Fibroblast of the aortic adventitia (primary cell): ENCODE results near the gene ORMDL1. TPM values are rescaled to one million over a fixed set of nuclear protein-coding genes. Genes with fewer than 3 reads are reported as not detected.

Experiments used
- DNase-seq: peaks from one replicate; pipeline ENCODE4 v3.0.0-alpha.2; 2010; ENCODE audit warnings: low read depth
- H3K4me3 ChIP-seq: 2 replicates; pipeline ENCODE4 v1.5.1; 2011; ENCODE audit warnings: low read depth, mild to moderate bottlenecking, control low read depth, low read length, moderate library complexity
- total RNA-seq: library from RNA; depleted of rRNA; stranded (reverse); fragments of >200 nt; gene quantifications from 2 replicates; pipeline ENCODE4 v1.2.3, GENCODE V29; 2012; ENCODE audit warnings: low replicate concordance
- TF ChIP-seq, protein P1 (sequence below): IDR thresholded peaks from 2 replicates; pipeline ENCODE4 v1.5.1; 2011; ENCODE audit warnings: mild to moderate bottlenecking, low read length, control low read depth, inconsistent platforms; ENCODE audit not compliant: insufficient read depth

The ORMDL1 gene
- total RNA-seq, 1 donor, result 56.9 TPM

DNA sequence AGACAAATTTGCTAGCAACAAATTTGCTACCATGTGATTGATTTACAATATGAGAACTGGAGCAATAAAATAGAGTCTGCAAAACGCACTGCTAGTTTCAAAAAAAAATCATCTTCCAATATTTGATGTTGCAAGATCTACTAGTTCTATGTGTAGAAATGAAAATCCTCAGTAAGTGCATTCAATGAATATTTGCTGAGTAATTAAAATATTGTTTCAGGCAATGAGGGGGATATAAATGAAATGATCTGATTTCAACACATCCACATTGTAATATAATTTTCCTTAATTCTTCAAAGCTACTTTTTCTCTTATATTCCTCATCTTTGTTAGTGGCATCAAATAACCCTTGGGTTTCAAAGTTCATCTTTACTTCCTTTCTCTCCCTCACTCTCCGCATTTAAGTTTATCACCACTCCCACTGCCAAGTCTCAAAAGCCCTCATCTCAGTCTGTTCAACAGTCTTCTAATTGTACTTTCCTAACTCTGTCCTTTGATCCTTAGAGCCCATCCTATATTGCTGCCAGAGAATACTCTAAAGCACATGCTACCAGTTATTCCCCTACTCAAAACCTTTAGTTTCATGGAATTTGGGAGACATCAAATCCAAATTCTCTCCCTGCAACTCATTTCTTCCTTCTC, 27.7 kb downstream of the ORMDL1 start:
- H3K4me3 ChIP-seq, result no peak overlapping the region
- no peak for DNase-seq
- TF ChIP-seq, protein P1, sequence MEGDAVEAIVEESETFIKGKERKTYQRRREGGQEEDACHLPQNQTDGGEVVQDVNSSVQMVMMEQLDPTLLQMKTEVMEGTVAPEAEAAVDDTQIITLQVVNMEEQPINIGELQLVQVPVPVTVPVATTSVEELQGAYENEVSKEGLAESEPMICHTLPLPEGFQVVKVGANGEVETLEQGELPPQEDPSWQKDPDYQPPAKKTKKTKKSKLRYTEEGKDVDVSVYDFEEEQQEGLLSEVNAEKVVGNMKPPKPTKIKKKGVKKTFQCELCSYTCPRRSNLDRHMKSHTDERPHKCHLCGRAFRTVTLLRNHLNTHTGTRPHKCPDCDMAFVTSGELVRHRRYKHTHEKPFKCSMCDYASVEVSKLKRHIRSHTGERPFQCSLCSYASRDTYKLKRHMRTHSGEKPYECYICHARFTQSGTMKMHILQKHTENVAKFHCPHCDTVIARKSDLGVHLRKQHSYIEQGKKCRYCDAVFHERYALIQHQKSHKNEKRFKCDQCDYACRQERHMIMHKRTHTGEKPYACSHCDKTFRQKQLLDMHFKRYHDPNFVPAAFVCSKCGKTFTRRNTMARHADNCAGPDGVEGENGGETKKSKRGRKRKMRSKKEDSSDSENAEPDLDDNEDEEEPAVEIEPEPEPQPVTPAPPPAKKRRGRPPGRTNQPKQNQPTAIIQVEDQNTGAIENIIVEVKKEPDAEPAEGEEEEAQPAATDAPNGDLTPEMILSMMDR, result no peak

DNA sequence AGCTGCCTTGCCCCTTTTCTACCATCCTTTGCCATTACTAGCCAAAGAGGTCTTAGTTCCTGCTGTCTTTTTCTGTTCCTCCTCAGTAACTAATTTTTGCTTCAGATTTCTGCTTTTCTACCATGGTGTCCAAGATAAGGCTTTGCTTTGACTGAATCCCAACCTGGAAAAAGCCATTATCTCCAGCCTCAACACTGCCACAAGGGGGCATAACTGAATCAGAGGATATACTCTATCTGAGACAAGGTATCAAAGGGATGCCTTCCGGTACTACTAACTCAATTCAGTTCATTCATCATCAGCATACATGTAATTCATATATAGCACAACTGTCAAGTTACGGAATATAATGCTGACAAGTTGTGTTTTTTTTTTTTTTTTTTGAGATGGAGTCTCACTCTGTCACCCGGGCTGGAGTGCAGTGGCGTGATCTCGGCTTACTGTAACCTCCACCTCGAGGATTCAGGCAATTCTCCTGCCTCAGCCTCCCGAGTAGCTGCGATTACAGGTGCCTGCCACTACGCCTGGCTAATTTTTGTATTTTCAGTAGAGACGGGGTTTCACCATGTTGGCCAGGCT, 33.0 kb downstream of the ORMDL1 start:
- H3K4me3 ChIP-seq, result no peak overlapping the region
- TF ChIP-seq, protein P1, result peak; percentile 69
- DNase-seq, result peak; percentile 39

DNA sequence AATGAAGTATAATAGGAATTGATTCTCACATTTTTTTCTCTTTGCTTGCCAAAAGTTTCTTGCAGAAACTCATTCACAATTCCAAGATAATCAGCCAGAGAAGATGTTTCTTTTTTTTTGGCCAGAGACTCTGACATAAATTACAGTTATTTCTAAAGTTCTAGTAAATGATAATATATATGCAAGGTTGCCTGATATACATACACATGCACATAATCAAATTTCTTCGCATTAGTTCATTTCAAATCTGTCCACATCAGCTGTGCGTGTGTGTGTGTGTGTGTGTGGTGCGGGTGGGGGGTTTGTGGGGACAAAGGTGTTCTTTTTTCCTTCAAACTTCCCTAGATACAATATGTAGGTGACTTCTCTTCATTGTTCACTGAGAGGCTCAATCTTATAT, 54.7 kb downstream of the ORMDL1 start:
- DNase-seq, result no peak
- TF ChIP-seq, protein P1, result no peak
- no peak overlapping the region for H3K4me3 ChIP-seq

DNA sequence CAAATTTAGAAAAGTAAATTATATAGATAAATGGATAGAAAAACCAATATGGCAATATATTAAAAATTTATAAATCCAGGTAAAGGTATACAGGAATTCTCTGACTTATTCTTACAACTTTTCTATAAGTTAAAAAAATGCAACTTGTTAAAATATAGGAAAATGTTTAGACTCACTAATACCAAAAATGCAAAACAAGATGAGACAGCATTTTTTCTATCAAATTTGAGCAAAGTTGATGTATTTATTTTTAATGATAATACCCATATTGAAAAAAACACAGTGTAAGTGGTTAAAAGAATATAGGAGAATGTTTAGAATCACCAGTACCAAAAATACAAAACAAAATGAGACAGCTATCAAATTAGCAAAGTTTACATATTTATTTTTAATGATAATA, 57.3 kb downstream of the ORMDL1 start:
- H3K4me3 ChIP-seq, result no peak overlapping the region
- TF ChIP-seq, protein P1, result no peak
- no peak for DNase-seq

DNA sequence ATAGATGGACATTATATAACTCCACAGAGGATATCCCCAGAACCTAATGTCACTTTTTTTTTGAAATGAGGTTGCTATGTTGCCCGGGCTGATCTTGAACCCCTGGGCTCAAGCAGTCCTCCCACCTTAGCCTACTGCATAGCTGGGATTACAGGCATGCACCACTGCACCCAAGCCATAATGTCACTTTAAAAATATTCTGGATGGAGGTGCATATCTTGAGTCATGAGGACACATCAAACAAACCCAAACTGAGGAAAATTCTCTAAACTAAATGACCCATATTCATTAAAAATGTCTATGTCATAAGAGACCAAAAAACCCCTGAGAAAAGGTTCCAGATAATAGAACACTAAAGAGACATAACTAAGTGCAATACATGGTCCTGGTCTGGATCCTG, 57.9 kb downstream of the ORMDL1 start:
- TF ChIP-seq, protein P1, result no peak
- H3K4me3 ChIP-seq, result no peak overlapping the region
- no peak for DNase-seq

DNA sequence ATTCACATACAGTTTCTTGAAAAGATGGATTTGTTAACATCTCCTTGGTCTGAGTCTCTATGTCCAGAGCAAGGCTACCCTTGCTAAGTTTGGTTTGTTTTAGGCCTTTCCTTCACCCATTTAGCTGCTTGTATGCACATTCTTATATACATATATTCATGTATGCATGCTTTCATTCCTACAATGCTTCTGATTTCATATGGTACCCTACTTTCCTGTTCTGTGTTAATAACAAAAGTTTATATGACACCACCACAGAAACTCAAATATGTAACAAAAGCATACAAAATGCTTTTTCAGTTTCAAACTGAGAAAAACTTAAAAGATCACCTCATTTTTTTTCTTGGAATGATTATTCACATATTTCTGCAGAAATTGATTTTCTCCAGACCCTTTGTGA, 60.9 kb downstream of the ORMDL1 start:
- no peak for DNase-seq
- no peak overlapping the region for H3K4me3 ChIP-seq
- TF ChIP-seq, protein P1, result no peak

Other genes with a start within 250 kb of the ORMDL1 start
- 19.7 and 306 TPM in 2 replicates for gene SLC40A1, start 203.6 kb downstream of the ORMDL1 start, total RNA-seq
- gene ASNSD1, start 122.9 kb downstream of the ORMDL1 start, total RNA-seq, result 77.7 and 95.7 TPM in 2 replicates
- 14.9 and 22.2 TPM in 2 replicates for gene ANKAR, start 109.7 kb downstream of the ORMDL1 start, total RNA-seq
- gene OSGEPL1, start 21.5 kb downstream of the ORMDL1 start, total RNA-seq, result 3.3 and 14.3 TPM in 2 replicates
- gene PMS1, start 111 bp upstream of the ORMDL1 start, total RNA-seq, result 27.0 and 34.2 TPM in 2 replicates